H7 (cell line): ENCODE results near the gene FARS2. TPM values are rescaled to one million over a fixed set of nuclear protein-coding genes. Genes with fewer than 3 reads are reported as not detected.

Experiments used
- DNase-seq: peaks from one replicate; pipeline ENCODE4 v3.0.0; 2012
- H3K27me3 ChIP-seq: 2 replicates; pipeline ENCODE4 v1.6.0; 2011; ENCODE audit warnings: mild to moderate bottlenecking, low read length; ENCODE audit not compliant: control insufficient read depth, insufficient read depth
- H3K36me3 ChIP-seq: replicated peaks from 2 replicates; pipeline ENCODE4 v1.5.1; 2011; ENCODE audit warnings: low read length; ENCODE audit not compliant: control insufficient read depth, insufficient read depth
- H3K4me3 ChIP-seq: 2 replicates; pipeline ENCODE4 v1.5.1; 2011; ENCODE audit warnings: low read depth, mild to moderate bottlenecking, control low read depth, low read length, moderate library complexity; ENCODE audit not compliant: insufficient read depth
- total RNA-seq: library from RNA; depleted of rRNA; stranded (reverse); fragments of >200 nt; shearing (Covaris generic); gene quantifications from 2 replicates; pipeline ENCODE4 v1.2.3, GENCODE V29; 2014

The FARS2 gene
- total RNA-seq, 1 experiment from 2014 or later: 27.1 TPM

- H3K36me3 ChIP-seq: no peaks in the 10 kb centered on the region
- no peak for DNase-seq
These were observed 336.8 kb downstream of the FARS2 start for GRCh38 chr6:5598123-5598522.

GRCh38 chr6:5599127-5599526 is 337.8 kb downstream of the FARS2 start:
- no peak overlapping the region for H3K4me3 ChIP-seq
- no peaks in the 10 kb centered on the region for H3K27me3 ChIP-seq
- no peak for DNase-seq
- H3K36me3 ChIP-seq: no peaks in the 10 kb centered on the region

More at GRCh38 chr6:5598123-5598522, 336.8 kb downstream of the FARS2 start:
- H3K27me3 ChIP-seq: no peaks in the 10 kb centered on the region
- no peak overlapping the region for H3K4me3 ChIP-seq

DNA sequence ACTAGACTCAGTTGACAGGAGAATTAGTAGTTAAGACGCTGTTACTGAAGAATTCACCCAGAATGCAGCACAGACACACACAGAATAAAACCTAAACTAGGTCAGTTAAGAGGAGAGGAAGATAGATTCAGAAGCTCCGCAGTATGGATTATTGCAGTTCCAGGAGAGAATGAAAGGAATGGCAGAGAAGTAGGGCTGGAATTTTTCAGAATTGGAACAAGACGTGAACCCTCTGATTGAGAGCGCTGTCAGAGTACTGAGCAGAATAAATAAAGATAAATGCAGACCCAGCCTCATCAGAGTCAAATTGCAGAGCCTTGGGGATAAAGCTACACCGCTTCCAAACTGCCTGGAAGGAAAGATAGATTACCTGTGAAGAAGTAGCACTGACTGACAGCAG is 344.6 kb downstream of the FARS2 start:
- Histone ChIP-seq H3K27me3 (no peaks in the 10 kb centered on the region), H3K4me3 (no peak overlapping the region), H3K36me3 (no peaks in the 10 kb centered on the region)
- no peak for DNase-seq

DNA sequence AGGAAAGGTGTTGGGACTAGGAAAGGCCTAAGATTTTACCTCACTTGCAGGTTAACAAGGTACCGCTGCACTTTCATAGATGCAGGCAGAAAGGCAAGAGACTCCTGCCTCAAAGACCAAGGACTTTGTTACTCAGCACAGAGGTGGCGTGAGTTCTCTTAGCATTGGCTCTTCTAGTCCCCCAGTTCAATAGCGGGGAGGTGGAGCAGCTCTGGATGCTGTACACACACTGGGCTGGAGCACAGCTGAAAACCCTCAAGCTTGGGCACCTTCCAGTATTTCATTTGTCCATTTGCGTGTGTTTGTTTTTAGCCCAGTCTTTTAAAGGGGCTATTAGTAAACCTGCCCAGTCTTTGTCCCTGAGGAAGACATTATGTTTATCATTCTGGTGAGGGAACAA is 345.2 kb downstream of the FARS2 start:
- no peak overlapping the region for H3K4me3 ChIP-seq
- no peak for DNase-seq
- H3K27me3 ChIP-seq: no peaks in the 10 kb centered on the region
- H3K36me3 ChIP-seq: no peaks in the 10 kb centered on the region

DNA sequence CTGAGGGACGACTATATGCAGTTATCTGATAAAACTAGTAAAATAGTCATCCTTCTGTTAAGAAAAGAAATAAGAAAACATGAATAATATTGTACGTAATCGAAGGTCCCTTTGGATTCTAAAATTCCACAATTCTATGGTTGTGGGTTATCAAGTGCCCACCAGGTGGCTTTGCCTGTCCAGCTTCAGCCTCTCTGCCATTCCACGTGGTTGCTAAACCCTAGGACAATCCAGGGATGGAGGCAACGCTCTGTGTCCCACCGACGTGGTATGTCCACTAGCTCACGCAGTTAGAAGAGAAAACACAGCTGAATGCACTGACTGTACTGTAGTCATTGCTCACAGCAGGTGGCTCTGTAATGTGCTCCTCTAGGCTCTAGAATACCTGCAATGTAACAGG is 349.3 kb downstream of the FARS2 start:
- no peak for DNase-seq

GRCh38 chr6:5617179-5617578 is 355.9 kb downstream of the FARS2 start:
- H3K36me3 ChIP-seq: no peaks in the 10 kb centered on the region
- H3K4me3 ChIP-seq: no peak overlapping the region
- no peak for DNase-seq
- no peaks in the 10 kb centered on the region for H3K27me3 ChIP-seq

More for the DNA sequence above, 349.3 kb downstream of the FARS2 start:
- no peaks in the 10 kb centered on the region for H3K36me3 ChIP-seq
- no peaks in the 10 kb centered on the region for H3K27me3 ChIP-seq
- no peak overlapping the region for H3K4me3 ChIP-seq

GRCh38 chr6:5619249-5619648 is 357.9 kb downstream of the FARS2 start:
- Histone ChIP-seq H3K27me3 (no peaks in the 10 kb centered on the region), H3K36me3 (no peaks in the 10 kb centered on the region), H3K4me3 (no peak overlapping the region)
- DNase-seq: no peak

GRCh38 chr6:5622276-5623005 is 361.1 kb downstream of the FARS2 start:
- no peak overlapping the region for H3K4me3 ChIP-seq
- H3K36me3 ChIP-seq: no peaks in the 10 kb centered on the region
- H3K27me3 ChIP-seq: no peaks in the 10 kb centered on the region
- no peak for DNase-seq

GRCh38 chr6:5623769-5624168 is 362.5 kb downstream of the FARS2 start:
- DNase-seq: no peak
- H3K4me3 ChIP-seq: no peak overlapping the region
- no peaks in the 10 kb centered on the region for H3K27me3 ChIP-seq
- H3K36me3 ChIP-seq: no peaks in the 10 kb centered on the region

DNA sequence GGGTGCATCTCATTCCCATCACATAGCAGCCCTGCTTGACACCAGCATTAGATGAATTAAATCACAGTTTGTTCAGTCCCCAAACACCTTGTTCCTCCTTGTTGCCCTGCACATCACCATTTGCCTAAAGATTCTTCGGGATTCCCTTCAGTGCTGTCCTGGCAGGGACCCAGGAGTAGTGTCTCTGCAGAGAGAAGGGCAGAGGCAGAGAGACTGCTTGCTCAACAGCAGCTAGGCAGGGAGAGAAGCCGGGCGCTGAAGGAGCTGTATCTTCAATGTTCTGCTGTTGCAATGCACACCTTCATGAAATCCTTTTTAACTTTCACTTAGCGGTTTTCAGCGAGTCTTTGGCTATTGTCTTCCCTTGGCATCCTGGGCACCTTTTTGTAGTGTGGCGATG is 362.9 kb downstream of the FARS2 start:
- DNase-seq: no peak
- Histone ChIP-seq H3K4me3 (no peak overlapping the region), H3K36me3 (no peaks in the 10 kb centered on the region)

DNA sequence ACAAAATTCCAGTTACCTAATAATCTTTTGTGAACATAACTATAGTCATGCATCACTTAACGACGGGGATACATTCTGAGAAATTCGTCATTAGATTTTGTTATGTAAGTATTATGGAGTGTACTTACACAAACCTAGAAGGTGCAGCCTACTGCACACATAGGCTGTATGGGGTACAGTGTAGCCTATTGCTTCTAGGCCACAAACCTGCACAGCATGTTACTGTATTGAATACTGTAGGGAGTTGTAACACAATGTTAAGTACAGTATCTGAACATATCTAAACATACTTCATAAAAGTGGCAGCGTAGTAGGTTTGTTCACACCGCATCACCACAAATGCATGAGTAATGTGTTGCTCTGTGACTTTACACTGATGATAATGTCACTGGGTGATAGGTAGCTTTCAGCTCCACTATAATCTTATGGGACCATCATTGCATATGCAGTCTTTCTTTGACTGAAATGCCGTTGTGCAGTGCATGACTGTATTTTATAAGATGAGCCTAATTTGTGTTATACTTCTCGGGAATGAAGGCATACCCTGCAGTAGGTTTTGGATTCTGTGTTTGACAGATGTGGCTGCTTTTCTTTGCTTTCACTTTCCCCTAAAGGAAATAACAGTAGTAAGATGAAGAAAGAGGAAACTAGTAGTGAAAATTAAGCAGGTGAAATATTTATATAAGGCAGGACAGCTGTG is 365.6 kb downstream of the FARS2 start:
- no peaks in the 10 kb centered on the region for H3K36me3 ChIP-seq
- H3K27me3 ChIP-seq: no peaks in the 10 kb centered on the region
- no peak overlapping the region for H3K4me3 ChIP-seq
- no peak for DNase-seq

More for the DNA sequence above, 362.9 kb downstream of the FARS2 start:
- no peaks in the 10 kb centered on the region for H3K27me3 ChIP-seq

DNA sequence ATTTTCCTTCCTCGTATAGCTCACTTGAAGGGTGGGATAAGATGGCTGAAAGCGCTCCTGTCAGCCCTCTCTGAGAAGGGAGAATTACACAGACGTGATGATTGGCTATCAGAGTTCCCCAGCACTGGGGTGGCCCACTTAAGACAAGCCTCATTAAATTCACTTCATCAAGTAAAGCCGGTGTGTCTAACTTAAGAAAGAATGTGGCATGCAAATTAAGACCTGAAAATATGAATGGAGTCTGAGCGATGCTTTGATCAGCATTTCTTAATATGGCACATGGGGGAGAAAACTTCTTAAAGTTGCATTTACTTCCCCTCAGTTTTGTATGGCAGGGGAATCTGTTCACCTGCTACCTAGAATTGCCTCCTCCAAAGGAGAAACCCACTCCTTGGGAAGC is 369.3 kb downstream of the FARS2 start:
- no peak overlapping the region for H3K4me3 ChIP-seq
- no peak for DNase-seq
- H3K36me3 ChIP-seq: no peaks in the 10 kb centered on the region
- no peaks in the 10 kb centered on the region for H3K27me3 ChIP-seq

DNA sequence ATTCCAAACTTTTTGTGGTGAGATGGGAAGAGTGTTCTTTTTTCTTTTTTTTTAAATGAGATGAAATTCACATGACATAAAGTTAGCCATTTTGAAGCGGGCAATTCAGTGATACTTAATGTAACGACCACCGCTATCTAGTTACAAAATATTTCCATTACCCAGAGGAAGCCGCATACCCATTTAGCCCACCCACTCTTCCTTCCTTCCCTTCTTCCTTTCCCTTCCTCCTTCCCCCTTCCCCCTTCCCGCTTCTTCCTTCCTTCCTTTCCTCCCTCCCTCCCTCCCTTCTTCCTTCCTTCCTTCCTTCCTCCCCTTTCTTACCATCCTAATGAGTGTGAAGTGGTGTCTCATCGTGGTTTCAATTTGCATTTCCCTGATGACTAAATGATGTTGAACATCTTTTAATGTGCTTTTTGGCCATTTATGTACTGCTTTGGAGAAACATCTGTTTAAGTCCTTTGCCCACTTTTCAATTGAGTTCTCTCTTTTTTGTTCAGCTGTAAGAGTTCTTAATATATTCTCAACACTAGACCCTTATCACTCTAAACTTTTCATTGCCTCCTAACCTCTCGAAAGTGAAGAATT is 371.1 kb downstream of the FARS2 start:
- no peaks in the 10 kb centered on the region for H3K27me3 ChIP-seq
- DNase-seq: no peak
- H3K4me3 ChIP-seq: no peak overlapping the region
- H3K36me3 ChIP-seq: no peaks in the 10 kb centered on the region

DNA sequence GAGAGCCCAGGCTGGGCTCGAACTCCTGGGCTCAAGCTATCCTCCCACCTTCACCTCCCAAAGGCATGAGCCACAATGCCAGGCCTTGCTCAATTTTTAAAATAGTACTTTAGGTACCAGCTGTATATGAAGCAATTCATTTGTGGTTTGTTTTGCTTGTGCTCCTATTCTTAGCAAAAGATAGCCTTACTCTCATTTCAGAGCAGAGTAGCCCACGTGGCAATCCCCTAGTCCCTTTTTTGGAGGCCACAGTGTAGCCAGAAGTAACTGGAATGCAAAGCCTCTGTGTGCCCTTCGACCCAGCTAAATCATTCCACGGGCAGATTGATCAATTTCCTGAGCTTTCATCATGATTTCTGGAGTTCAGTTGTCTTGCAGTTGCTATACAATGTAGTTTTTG is 373.2 kb downstream of the FARS2 start:
- H3K4me3 ChIP-seq: no peak overlapping the region
- DNase-seq: no peak
- no peaks in the 10 kb centered on the region for H3K27me3 ChIP-seq
- no peaks in the 10 kb centered on the region for H3K36me3 ChIP-seq
